Stimulated activated CD4-positive, alpha-beta T cell treated with anti-CD3 and anti-CD28 coated beads, TNF-alpha, amount 100 ng/mL, for 48 hours (primary cell): ENCODE measurements around the gene LMLN.
A peak's percentile ranks its signal among the peaks of the same experiment; 100 is the strongest.
"Not testable (repeated sequence)": the region's sequence is repeated elsewhere in the genome, so short reads cannot be mapped to it uniquely, and the experiment has no call there.

ENCODE experiments used
- DNase-seq, 3 donors: peaks; one replicate each; pipeline ENCODE4 v3.0.0-alpha.2; 2020; ENCODE audit warnings: low read depth in 3 of 3

The LMLN gene

DNA sequence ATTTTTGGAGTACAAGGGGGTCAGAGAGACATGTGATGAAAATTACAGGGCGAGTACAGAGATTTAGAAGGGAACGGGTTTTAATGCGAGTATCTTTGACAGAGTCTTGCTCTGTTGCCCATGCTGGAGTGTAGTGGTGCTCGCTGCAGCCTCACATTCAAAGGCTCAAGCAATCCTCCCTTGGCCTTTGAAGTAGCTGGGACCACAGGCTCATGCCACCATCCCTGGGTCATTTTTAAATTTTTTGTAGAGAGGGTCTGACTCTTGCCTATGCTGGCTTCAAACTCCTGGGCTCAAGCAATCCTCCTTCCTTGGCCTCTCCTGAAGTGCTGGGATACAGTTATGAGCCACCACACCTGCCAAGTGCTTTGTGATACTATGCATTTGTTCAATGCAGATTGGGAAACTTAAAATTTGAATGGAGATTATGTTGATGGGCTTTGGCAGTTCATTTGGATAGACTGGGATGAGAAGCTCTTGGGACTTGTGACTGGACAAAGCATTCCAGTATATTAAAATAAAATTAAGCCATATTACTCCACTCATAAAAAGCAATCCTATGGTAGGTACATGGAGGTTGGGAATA is 4.0 kb upstream of the LMLN start:
- DNase-seq: no peak

DNA sequence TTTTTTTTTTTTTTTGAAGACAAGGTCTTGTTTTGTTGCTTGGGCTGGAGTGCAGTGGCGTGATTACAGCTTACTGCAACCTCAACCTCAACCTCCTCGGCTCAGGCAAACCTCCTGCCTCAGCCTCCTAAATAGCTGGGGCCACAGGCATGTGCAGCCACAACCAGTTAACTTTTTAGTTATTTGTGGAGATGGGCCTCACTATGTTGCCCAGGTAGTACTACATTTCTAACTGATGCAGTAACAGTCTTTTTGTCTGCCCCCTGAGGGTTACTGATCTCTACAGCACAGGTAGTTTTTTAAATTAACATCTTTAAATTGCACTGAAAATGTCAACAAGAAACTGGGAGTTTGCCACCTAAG is 3.4 kb upstream of the LMLN start:
- DNase-seq: no peak

- DNase-seq: no peak
These were observed 2.3 kb upstream of the LMLN start for GRCh38 chr3:197957790-197958133.

DNA sequence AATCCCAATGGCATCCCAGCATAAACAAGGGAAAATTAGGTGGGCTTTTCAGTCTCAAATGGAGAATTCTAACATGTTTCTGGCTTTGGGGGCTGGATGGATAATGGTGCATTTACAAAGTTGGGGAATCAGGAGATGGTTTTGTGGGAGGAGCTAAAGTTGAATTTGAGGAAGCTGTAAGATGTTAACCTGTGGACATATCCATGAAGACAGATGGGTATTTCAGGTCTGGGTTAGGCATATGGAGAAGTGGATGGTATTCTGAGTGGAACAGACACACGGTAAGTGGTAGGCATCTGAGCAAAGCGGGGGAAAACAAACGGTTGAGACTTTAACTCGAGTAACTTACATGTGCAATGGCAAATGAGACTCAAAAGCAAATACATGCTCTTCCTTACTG is 1.7 kb upstream of the LMLN start:
- no peak for DNase-seq

- not testable (repeated sequence) for DNase-seq
These were observed 1.2 kb upstream of the LMLN start for GRCh38 chr3:197958848-197959247.

DNA sequence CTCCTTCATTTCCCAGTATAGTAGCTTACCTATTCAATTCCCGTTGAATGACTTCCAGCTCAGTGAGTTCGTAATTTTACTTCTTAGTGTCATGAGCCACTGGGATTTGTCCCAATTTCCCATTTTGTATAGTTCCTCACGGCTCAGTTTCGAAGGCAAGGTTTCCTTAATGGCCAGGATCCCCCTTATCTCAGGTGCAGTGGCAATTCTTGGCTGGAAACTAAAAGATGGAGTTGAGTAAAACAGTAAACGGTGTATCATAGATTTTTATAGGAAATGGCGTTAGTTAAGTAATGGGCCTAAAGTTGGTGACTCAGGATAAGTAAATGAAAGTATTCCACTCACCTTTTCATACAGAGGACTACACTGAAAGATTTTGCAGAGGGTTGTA is 522 bp upstream of the LMLN start:
- DNase-seq: no peak

DNA sequence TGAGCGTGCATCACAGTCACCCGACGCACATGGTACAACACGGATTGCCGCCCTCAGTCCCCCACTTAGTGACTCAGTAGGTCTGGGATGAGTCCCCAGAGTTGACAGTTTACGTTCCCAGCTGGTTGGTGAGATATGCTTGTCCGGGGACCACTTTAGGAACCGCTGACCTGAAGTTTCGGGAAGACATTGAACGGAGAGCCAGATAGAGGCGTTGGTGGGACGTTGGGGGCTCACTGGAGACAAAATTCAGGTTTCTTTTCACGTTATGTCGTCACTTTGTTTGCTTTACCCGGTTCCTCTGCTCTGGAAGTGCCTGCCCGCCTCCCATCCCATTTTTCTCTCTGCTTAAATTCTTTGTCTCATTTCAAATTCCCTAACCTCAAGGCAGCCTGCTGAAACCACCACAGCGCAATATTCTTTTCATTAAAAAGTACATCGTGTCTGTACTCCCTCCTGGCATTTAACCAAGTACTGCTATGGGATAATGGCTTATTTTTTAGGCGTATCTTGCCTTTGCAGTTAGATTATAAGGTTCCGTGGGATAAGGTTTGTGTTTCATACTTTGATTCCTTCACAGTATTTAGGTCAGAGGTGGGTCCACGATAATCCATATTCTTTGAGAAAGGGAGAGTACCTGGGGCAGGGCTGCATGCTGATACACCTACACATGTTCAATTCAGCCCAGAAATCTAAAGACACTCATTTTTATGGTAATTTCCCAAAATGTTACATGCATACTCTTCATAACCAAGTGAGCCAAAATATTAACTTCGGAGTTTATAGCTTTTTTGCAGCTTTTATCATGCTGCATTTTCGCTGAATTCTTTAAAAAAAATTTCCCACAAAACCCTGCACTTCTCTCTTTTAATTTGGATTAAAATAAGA is 921 bp downstream of the LMLN start:
- peak in 1 of 3 donors; percentile 52 for DNase-seq

GRCh38 chr3:197961582-197961945 is 1.5 kb downstream of the LMLN start:
- no peak for DNase-seq

- DNase-seq: no peak
These were observed 3.1 kb downstream of the LMLN start for GRCh38 chr3:197963019-197963637.

DNA sequence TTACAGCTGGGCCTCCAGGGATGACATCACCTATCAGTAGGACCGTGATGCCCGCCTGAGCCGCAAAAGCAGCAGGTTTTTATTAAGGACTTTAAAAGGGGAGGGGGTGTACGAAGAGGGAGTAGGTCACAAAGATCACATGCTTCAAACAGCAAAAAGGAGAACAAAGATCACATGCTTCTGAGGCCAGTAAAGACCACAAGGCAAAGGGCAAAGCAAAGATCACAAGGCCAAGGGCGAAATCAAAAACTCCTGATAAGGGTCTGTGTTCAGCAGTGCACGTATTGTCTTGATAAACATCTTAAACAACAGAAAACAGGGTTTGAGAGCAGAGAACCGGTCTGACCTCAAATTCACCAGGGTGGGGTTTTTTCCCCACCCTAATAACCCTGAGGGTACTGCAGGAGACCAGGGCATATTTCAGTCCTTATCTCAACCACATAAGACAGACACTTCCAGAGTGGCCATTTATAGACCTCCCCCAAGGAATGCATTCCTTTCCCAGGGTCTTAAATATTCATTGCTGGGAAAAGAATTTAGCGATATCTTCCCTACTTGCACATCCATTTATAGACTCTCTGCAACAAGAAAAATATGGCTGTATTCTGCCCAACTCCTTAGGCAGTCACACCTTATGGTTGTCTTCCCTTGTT is 7.4 kb downstream of the LMLN start:
- DNase-seq: not testable (repeated sequence)

DNA sequence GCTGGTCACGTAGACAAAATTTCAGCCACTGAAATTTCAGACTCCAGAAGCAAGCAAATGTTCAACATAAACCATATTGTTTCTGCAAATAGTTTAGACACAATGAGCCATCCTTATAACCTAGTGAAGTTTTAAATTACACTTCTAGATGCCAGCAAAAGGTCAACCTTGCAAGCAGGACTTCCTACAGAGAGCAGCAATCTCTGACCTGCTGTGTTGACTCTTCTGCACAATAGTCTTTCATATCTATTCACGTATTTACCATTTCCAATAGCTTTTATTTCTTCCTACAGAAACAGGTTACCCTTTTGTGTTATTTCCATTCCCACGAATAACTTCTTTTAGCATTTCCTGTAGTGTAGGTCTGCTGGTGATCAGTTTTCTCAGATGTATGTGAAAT is 10.6 kb downstream of the LMLN start:
- DNase-seq: no peak

- no peak for DNase-seq
These were observed 14.0 kb downstream of the LMLN start for GRCh38 chr3:197974016-197974415.

GRCh38 chr3:197975311-197975710 is 15.3 kb downstream of the LMLN start:
- no peak for DNase-seq

DNA sequence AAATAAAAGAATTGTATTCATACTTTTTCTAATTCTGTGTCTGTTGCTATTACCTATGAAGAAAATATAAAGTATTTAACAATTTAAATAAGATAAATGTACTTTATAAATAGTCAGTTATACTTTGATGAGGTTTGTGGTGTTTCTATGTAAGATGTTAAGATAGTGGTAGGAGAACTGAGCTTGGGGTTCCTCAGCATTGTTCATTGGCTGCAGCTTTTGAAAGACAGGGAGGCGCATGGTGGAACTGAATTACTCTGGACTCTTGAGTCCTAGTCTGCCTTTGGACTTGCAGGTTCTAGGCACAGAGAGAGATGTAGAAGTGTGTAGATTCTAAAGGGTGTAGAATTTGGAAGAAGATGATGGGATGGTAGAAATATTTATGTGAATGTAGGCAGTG is 23.1 kb downstream of the LMLN start:
- no peak for DNase-seq

DNA sequence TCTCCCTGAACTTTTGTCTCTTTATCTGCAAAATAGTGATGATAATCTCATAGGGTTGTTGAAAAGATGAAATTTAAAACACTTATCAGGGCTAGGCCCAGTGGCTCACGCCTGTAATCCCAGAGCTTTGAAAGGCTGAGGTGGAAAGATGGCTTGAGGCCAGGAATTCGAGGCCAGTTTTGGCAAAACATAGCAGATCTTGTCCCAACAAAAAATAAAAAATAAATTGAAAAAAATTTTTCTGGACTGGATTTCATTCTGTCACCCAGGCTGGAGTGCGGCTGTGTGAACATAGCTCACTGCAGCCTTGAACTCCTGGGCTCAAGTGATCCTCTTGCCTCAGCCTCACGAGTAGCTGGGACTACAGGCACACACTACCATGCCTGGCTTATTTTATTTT is 29.6 kb downstream of the LMLN start:
- no peak for DNase-seq

GRCh38 chr3:197994736-197995135 is 34.7 kb downstream of the LMLN start:
- no peak for DNase-seq

- DNase-seq: no peak
These were observed 36.8 kb downstream of the LMLN start for GRCh38 chr3:197996855-197997254.

DNA sequence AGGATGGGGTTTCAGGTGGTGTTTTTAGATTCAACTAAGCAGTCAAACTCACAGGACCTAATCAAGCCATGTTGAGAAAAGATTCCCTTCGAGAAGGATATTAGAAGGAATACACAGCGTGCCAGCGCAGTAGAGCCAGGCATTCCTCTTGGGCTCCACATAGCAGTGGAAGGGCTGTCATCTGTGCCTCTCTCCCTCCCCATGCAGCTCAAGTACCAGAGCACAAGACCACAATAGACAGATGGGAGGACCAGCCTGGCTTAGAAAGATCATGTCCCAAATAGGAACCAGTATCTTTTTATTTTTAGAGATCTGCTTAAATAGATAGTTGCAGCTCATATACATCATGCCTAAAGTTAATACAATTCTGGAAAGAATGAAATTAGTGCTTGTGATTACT is 37.9 kb downstream of the LMLN start:
- DNase-seq: no peak

DNA sequence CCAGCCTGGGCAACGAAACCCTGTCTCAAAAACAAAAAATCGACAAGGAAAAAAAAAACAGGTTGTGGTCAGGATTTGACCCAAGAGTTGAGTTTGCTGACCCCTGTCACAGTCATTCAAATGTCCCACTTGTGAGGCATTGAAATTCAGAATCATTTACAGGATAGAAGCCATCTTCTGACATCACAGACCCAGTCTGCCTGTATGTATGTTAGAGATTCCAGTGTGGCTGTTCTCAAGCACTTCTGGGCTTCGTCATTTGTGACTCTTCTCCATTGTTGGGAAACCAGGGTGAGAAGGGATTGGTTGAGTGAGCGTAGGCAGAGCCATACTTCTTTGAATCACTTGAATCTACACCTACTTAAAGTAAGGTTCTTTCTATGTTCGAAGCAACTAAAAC is 57.1 kb downstream of the LMLN start:
- DNase-seq: no peak

DNA sequence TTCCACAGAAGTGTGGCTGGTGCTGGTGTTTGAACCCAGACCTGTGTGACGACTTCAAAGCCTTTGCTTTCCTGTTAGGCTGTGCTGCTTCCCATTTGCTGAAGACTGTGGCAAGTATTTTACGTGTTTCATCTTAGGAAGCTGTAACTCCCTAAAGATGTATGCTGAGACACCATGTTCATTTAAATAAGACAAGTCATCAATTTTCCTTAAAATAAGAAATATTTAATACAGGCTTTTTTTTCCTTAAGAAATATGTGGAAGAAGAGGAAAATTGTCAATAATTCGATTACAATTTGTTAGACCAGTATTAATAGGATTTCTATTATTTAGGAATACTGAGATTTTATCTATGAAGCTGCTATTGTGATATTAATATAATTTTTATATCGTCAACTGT is 58.4 kb downstream of the LMLN start:
- no peak for DNase-seq

DNA sequence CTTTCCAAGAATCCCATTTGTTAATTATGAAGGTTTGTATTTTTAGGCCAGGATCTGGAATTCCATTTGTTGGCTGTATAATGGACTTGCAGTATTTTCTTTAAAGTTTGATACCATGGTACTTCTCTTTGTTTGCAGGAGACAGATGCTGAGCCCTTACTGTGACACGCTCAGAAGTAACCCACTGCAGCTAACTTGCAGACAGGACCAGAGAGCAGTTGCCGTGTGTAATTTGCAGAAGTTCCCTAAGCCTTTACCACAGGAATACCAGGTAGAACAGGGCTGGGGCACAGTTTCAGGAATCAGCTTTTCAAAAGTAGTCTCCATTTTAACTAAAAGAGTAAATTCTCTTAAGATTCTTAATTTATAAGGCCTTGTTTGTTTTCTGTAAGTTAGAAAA is 59.1 kb downstream of the LMLN start:
- no peak for DNase-seq

GRCh38 chr3:198021320-198021719 is 61.3 kb downstream of the LMLN start:
- no peak for DNase-seq

DNA sequence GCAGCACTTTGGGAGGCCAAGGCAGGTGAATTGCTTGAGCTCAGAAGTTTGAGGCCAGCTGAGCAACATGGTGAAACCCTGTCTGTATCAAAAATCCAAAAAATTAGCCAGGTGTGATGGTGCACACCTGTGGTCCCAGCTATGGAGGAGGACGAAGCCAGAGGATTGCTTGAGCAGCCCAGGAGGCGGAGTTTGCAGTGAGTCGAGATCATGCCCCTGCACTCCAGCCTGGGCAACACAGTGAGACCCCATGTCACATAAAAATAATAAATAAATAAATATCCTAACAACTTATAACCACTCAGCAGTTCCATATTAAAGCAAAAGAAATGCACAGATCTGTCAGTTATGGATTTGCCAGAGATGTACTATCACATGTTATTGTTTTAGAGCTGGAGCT is 62.6 kb downstream of the LMLN start:
- no peak for DNase-seq
